GM23338 (cell line): ENCODE measurements around the gene CHAT. TPM values are rescaled to one million over a fixed set of nuclear protein-coding genes. Genes with fewer than 3 reads are reported as not detected.

Source experiments
- ATAC-seq: fragments of 200-7000 bp; cut with Tn5 transposase; 3 replicates; pipeline ENCODE4 v1.9.1; 2020
- DNase-seq: peaks from one replicate; pipeline ENCODE4 v3.0.0-alpha.2; 2015; ENCODE audit warnings: low spot score
- H2AFZ ChIP-seq: fragments of 200-600 bp; sonication (generic); 2 replicates; pipeline ENCODE4 v1.8.0; 2016; ENCODE audit warnings: antibody characterized with exemption, mild to moderate bottlenecking, moderate library complexity
- H3F3A ChIP-seq: fragments of 200-600 bp; sonication (generic); replicated peaks from 2 replicates; pipeline ENCODE4 v1.8.0; 2017; ENCODE audit warnings: antibody characterized with exemption, mixed run types, low read depth
- H3K27ac ChIP-seq: fragments of 200-600 bp; sonication (generic); 2 replicates; pipeline ENCODE4 v1.6.1; 2016; ENCODE audit warnings: low read depth
- H3K27me3 ChIP-seq: fragments of 200-600 bp; sonication (generic); 2 replicates; pipeline ENCODE4 v1.8.0; 2016; ENCODE audit warnings: mild to moderate bottlenecking, mixed run types, moderate library complexity; ENCODE audit not compliant: insufficient read depth
- H3K36me3 ChIP-seq: fragments of 200-600 bp; sonication (generic); 2 replicates; pipeline ENCODE4 v1.8.0; 2016; ENCODE audit warnings: mild to moderate bottlenecking; ENCODE audit not compliant: insufficient read depth
- H3K4me1 ChIP-seq: fragments of 200-600 bp; sonication (generic); 2 replicates; pipeline ENCODE4 v1.8.0; 2016; ENCODE audit warnings: mild to moderate bottlenecking, moderate library complexity; ENCODE audit not compliant: insufficient read depth
- H3K4me2 ChIP-seq: fragments of 200-600 bp; sonication (generic); 2 replicates; pipeline ENCODE4 v1.7.1; 2017; ENCODE audit warnings: mixed run types
- H3K4me3 ChIP-seq: fragments of 200-600 bp; sonication (generic); 2 replicates; pipeline ENCODE4 v1.6.1; 2016; ENCODE audit warnings: mixed run types
- H3K79me2 ChIP-seq: fragments of 200-600 bp; sonication (generic); replicated peaks from 2 replicates; pipeline ENCODE4 v1.8.0; 2017; ENCODE audit warnings: mild to moderate bottlenecking; ENCODE audit not compliant: insufficient read depth
- H3K9me2 ChIP-seq: fragments of 200-600 bp; sonication (generic); 2 replicates; pipeline ENCODE4 v1.8.0; 2017; ENCODE audit not compliant: insufficient read depth
- H4K20me1 ChIP-seq: fragments of 200-600 bp; sonication (generic); replicated peaks from 2 replicates; pipeline ENCODE4 v1.8.0; 2017; ENCODE audit warnings: mild to moderate bottlenecking; ENCODE audit not compliant: insufficient read depth
- H3K27ac Mint-ChIP-seq: 2 replicates; pipeline ENCODE4 v1.8.0; 2020; ENCODE audit warnings: inconsistent platforms, mild to moderate bottlenecking, moderate library complexity, mixed read lengths
- H3K27me3 Mint-ChIP-seq: 3 replicates; pipeline ENCODE4 v1.8.0; 2022; ENCODE audit warnings: low read depth, mild to moderate bottlenecking, moderate library complexity, mixed read lengths, inconsistent platforms; ENCODE audit not compliant: insufficient read depth, poor library complexity
- H3K36me3 Mint-ChIP-seq: 3 replicates; pipeline ENCODE4 v1.8.0; 2021; ENCODE audit warnings: low read depth, mild to moderate bottlenecking, inconsistent platforms, moderate library complexity, mixed read lengths
- H3K4me1 Mint-ChIP-seq: 3 replicates; pipeline ENCODE4 v1.8.0; 2020; ENCODE audit warnings: mild to moderate bottlenecking, inconsistent platforms, mixed read lengths
- H3K4me3 Mint-ChIP-seq: 3 replicates; pipeline ENCODE4 v1.8.0; 2021; ENCODE audit warnings: moderate library complexity, mild to moderate bottlenecking, inconsistent platforms, mixed read lengths
- H3K9me3 Mint-ChIP-seq: 3 replicates; pipeline ENCODE4 v1.8.0; 2020; ENCODE audit warnings: moderate library complexity, mild to moderate bottlenecking, inconsistent platforms, mixed read lengths
- CREB1 ChIP-seq: fragments of 250-450 bp; sonication (Bioruptor Pico); IDR thresholded peaks from 2 replicates; pipeline ENCODE4 v1.5.0; 2020; ENCODE audit warnings: low read depth, mild to moderate bottlenecking, moderate library complexity
- EZH2 ChIP-seq: fragments of 200-600 bp; sonication (generic); IDR thresholded peaks from one replicate; pipeline ENCODE4 v1.8.0; 2017; ENCODE audit warnings: antibody characterized with exemption, mild to moderate bottlenecking, low read depth; ENCODE audit not compliant: unreplicated experiment
- EZH2phosphoT487 ChIP-seq: fragments of 200-600 bp; sonication (generic); IDR thresholded peaks from one replicate; pipeline ENCODE4 v1.8.1; 2018; ENCODE audit warnings: antibody characterized with exemption; ENCODE audit not compliant: unreplicated experiment
- JUNB ChIP-seq: IDR thresholded peaks from one replicate; pipeline ENCODE4 v1.6.1; 2016; ENCODE audit warnings: antibody characterized with exemption; ENCODE audit not compliant: unreplicated experiment
- NANOG ChIP-seq: IDR thresholded peaks from 2 replicates; pipeline ENCODE4 v1.6.1; 2016; ENCODE audit warnings: antibody characterized with exemption, borderline replicate concordance
- POLR2AphosphoS5 ChIP-seq: IDR thresholded peaks from 2 replicates; pipeline ENCODE4 v1.6.1; 2016; ENCODE audit warnings: antibody characterized with exemption, low read depth
- REST ChIP-seq: IDR thresholded peaks from one replicate; pipeline ENCODE4 v1.6.1; 2018; ENCODE audit warnings: antibody characterized with exemption; ENCODE audit not compliant: unreplicated experiment
- STAT1 ChIP-seq: IDR thresholded peaks from one replicate; pipeline ENCODE4 v1.6.1; 2016; ENCODE audit warnings: antibody characterized with exemption; ENCODE audit not compliant: unreplicated experiment
- ZNF114 ChIP-seq: fragments of 250-450 bp; sonication (Bioruptor Pico); IDR thresholded peaks from 2 replicates; pipeline ENCODE4 v1.5.0; 2020; ENCODE audit warnings: mild to moderate bottlenecking, moderate library complexity
- ZNF331 ChIP-seq: fragments of 250-450 bp; sonication (Bioruptor Pico); IDR thresholded peaks from 2 replicates; pipeline ENCODE4 v1.5.0; 2020; ENCODE audit warnings: low read depth, mild to moderate bottlenecking, moderate library complexity
- ZNF462 ChIP-seq: fragments of 250-450 bp; sonication (Bioruptor Pico); IDR thresholded peaks from 2 replicates; pipeline ENCODE4 v1.5.0; 2020; ENCODE audit warnings: mild to moderate bottlenecking, moderate library complexity
- polyA plus RNA-seq: library from polyadenylated mRNA; unstranded; fragments of >200 nt; fragmentation: Nextera tagmentation; extraction: Ambion mirVana; gene quantifications from 2 replicates; pipeline ENCODE4 v1.2.1, GENCODE V29; 2016
- total RNA-seq: library from RNA; depleted of rRNA; stranded (reverse); fragments of >200 nt; shearing (Covaris generic); gene quantifications from 2 replicates; pipeline ENCODE4 v1.2.3, GENCODE V29; 2014
- TF ChIP-seq, protein P1 (sequence below), 2 experiments: fragments of 200-600 bp in 1 of 2; sonication (generic) in 1 of 2; conservative IDR thresholded peaks; 2 replicates each; pipeline versions ENCODE4 v1.5.1 to v1.6.1; 2016 to 2017; ENCODE audit warnings: antibody characterized with exemption in 2 of 2, low read depth in 2 of 2, mild to moderate bottlenecking in 2 of 2, moderate library complexity in 1 of 2
- TF ChIP-seq, protein P2 (sequence below): IDR thresholded peaks from 2 replicates; pipeline ENCODE4 v1.6.1; 2016; ENCODE audit warnings: antibody characterized with exemption

The CHAT gene
- total and polyA plus RNA-seq, 2 experiments from 2014 or later, result not detected

DNA sequence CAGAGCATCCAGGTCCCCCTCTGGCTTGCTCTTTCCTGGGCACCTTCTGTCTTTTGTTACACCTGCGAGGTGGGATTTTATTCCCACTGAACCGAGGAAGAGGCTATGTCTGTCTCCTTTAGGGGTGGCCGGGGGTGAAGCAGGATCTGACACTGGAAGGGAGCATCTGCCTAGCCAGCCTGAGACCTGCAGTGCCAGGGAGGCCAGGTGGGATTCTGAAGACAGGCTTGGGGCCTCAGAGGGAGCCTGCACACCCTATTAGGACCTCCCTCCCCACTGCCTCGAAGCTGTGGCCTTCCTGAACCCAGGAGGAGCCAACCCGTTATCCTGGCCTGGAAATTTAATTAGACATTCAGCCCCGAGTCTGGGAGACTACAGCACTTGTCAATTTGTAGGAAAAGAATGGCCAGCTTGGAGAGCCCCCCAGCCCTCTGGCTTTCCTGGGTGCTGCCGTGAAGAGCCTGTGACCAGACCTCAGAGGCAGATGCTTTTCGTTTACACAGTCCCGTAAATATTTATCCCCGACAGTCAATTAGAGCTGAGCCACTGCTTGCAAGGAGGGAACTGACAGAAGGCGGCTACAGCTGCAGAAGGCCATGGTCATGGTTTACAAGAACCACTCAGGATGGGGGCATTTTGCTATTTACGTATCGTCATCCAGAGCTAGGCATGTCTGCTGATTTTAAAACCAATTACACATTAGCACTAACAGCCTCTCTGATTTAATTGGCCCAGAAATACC is 19.7 kb downstream of the CHAT start:
- Histone ChIP-seq H3K27ac (no peak overlapping the region), H3K79me2 (no peaks in the 10 kb centered on the region), H3K4me2 (no peak overlapping the region), H4K20me1 (no peaks in the 10 kb centered on the region), H2AFZ (peak overlapping the region; percentile 28; the same call in 1 of the 2 replicates), H3K4me3 (no peak overlapping the region), H3K9me2 (no peaks in the 10 kb centered on the region), H3K27me3 (no peaks in the 10 kb centered on the region), H3K4me1 (no peaks in the 10 kb centered on the region), H3K36me3 (no peaks in the 10 kb centered on the region), H3F3A (no peaks in the 10 kb centered on the region)
- TF ChIP-seq CREB1 (CRISPR knock-in tag), result no peak
- TF ChIP-seq STAT1, result no peak
- TF ChIP-seq ZNF114, result no peak
- TF ChIP-seq NANOG, result no peak
- no peak for TF ChIP-seq JUNB
- TF ChIP-seq ZNF462 (CRISPR knock-in tag), result no peak
- no peak for TF ChIP-seq ZNF331 (CRISPR knock-in tag)
- no peak for TF ChIP-seq POLR2AphosphoS5
- TF ChIP-seq EZH2, result no peak
- no peak for TF ChIP-seq EZH2phosphoT487
- no peak for TF ChIP-seq REST
- TF ChIP-seq, protein P1, sequence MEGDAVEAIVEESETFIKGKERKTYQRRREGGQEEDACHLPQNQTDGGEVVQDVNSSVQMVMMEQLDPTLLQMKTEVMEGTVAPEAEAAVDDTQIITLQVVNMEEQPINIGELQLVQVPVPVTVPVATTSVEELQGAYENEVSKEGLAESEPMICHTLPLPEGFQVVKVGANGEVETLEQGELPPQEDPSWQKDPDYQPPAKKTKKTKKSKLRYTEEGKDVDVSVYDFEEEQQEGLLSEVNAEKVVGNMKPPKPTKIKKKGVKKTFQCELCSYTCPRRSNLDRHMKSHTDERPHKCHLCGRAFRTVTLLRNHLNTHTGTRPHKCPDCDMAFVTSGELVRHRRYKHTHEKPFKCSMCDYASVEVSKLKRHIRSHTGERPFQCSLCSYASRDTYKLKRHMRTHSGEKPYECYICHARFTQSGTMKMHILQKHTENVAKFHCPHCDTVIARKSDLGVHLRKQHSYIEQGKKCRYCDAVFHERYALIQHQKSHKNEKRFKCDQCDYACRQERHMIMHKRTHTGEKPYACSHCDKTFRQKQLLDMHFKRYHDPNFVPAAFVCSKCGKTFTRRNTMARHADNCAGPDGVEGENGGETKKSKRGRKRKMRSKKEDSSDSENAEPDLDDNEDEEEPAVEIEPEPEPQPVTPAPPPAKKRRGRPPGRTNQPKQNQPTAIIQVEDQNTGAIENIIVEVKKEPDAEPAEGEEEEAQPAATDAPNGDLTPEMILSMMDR (conservative IDR thresholded peaks at IDR 0.05; ENCODE audit: low read depth in 2 of 2), result no peak
- TF ChIP-seq, protein P2, sequence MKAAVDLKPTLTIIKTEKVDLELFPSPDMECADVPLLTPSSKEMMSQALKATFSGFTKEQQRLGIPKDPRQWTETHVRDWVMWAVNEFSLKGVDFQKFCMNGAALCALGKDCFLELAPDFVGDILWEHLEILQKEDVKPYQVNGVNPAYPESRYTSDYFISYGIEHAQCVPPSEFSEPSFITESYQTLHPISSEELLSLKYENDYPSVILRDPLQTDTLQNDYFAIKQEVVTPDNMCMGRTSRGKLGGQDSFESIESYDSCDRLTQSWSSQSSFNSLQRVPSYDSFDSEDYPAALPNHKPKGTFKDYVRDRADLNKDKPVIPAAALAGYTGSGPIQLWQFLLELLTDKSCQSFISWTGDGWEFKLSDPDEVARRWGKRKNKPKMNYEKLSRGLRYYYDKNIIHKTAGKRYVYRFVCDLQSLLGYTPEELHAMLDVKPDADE, result no peak
- H3K9me3 Mint-ChIP-seq, result no peaks in the 10 kb centered on the region
- H3K27me3 Mint-ChIP-seq, result peaks cover 3% of the 10 kb centered on the region
- DNase-seq (no peak), ATAC-seq (no peak)
- H3K36me3 Mint-ChIP-seq, result no peaks in the 10 kb centered on the region
- H3K27ac Mint-ChIP-seq, result no peak overlapping the region
- no peaks in the 10 kb centered on the region; the same call in 2 of the 3 replicates for H3K4me1 Mint-ChIP-seq
- H3K4me3 Mint-ChIP-seq, result no peak overlapping the region
